ENCODE measurements around the gene FCHSD2. TPM values are rescaled to one million over a fixed set of nuclear protein-coding genes. Genes with fewer than 3 reads are reported as not detected.

Gene FCHSD2
- total RNA-seq, 6 experiments from 2014 or later, result 10.8 to 25.9 (median 17.8) TPM

GRCh38 chr11:73117071-73117470, 25.0 kb downstream of the FCHSD2 start:
- H3K4me1 ChIP-seq, result no peaks in the 10 kb centered on the region
- no peaks in the 10 kb centered on the region for H3K9me3 ChIP-seq
- DNase-seq (no peak), ATAC-seq (no peak)
- H3K4me3 ChIP-seq, result no peak overlapping the region
- no peak overlapping the region for H3K27ac ChIP-seq
- WGBS (ENCODE audit: insufficient coverage, low coverage, low lambda C conversion rate, missing lambda C conversion rate), result 60% methylated on average over 2 of the region's 2 CpGs
- intact Hi-C loops (cut with DNase I), result no loop called here
- H3K27me3 ChIP-seq, result no peaks in the 10 kb centered on the region
- no peaks in the 10 kb centered on the region for H3K36me3 ChIP-seq
- TF ChIP-seq CTCF (IDR thresholded peaks at IDR 0.05), result no peak
- TF ChIP-seq POLR2A (IDR thresholded peaks at IDR 0.05), result no peak

DNA sequence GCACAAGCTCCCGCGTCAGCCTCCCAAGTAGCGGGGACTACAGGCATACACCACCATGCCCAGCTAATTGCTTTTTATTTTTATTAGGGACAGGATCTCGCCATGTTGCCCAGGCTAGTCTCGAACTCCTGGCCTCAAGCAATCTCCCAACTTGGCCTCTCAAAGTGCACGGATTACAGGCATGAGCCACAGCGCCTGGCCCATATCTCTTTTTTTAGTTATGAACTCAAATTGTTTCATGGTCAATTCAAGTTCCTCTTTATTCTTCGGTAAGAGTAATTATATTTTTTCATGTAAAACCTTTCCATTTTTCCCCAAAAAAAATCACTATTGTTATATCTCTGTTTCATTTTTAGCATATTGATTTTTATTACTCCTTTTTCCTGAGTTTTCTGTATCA, 25.5 kb downstream of the FCHSD2 start:
- TF ChIP-seq CTCF (IDR thresholded peaks at IDR 0.05), result no peak
- no peak for TF ChIP-seq POLR2A (IDR thresholded peaks at IDR 0.05)
- no peak for DNase-seq
- H3K27me3 ChIP-seq, result no peaks in the 10 kb centered on the region
- intact Hi-C loops (cut with DNase I), result no loop called here
- no peaks in the 10 kb centered on the region for H3K9me3 ChIP-seq
- WGBS (ENCODE audit: insufficient coverage, low coverage, low lambda C conversion rate, missing lambda C conversion rate), result 81% methylated on average over 8 of the region's 8 CpGs
- ATAC-seq, result no peak
- H3K36me3 ChIP-seq, result no peaks in the 10 kb centered on the region
- no peaks in the 10 kb centered on the region for H3K4me1 ChIP-seq
- H3K4me3 ChIP-seq, result no peak overlapping the region
- no peak overlapping the region for H3K27ac ChIP-seq

GRCh38 chr11:73114835-73115220, 27.3 kb downstream of the FCHSD2 start:
- TF ChIP-seq POLR2A (IDR thresholded peaks at IDR 0.05) (no peak), CTCF (IDR thresholded peaks at IDR 0.05) (no peak)
- Histone ChIP-seq H3K27ac (no peak overlapping the region), H3K9me3 (no peaks in the 10 kb centered on the region), H3K27me3 (no peaks in the 10 kb centered on the region), H3K4me3 (no peak overlapping the region), H3K36me3 (no peaks in the 10 kb centered on the region), H3K4me1 (no peaks in the 10 kb centered on the region)
- intact Hi-C loops (cut with DNase I), result no loop called here
- no CpG with 5 or more reads among the region's 6 CpGs for WGBS (ENCODE audit: insufficient coverage, low coverage, low lambda C conversion rate, missing lambda C conversion rate)
- no peak for ATAC-seq
- no peak for DNase-seq

DNA sequence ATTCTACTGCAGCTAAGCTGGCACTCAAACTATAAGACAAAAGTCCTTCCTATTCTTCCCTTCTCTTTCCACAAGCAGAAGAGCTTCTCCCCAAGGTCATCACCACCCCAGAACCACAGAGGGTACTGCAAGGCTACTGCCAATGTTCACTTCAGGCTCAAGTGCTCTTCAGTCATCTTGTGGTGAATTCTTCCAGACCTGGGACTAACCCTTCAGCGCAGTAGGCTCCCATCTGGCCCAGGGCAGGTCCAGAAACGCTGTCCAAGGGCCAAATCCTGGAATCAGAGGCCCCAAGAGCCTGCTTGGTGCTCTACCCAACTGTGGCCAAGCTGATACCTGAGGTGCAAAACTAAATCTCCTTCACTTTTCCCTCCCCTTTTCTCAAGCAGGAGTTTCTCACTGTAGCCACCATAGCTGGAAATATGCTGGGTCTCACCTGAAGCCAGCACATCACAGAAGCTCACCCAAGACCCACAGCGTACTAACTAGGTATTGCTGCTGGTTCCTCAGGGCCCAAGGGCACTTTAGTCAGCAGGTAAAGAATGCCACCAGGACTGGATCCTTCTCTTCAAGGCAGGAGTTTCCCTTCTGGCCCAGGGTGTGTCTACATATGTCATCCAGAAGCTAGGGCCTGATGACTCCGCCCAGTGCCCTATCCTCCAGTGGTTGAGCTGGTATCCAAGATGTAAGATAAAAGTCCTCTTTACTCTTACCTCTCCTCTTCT, 27.8 kb downstream of the FCHSD2 start:
- no peak for DNase-seq
- no peaks in the 10 kb centered on the region for H3K9me3 ChIP-seq
- ATAC-seq, result no peak
- H3K4me1 ChIP-seq, result no peaks in the 10 kb centered on the region
- TF ChIP-seq POLR2A (IDR thresholded peaks at IDR 0.05) (no peak), CTCF (IDR thresholded peaks at IDR 0.05) (no peak)
- no peak overlapping the region for H3K27ac ChIP-seq
- H3K4me3 ChIP-seq, result no peak overlapping the region
- WGBS (ENCODE audit: insufficient coverage, low coverage, low lambda C conversion rate, missing lambda C conversion rate), result 100% methylated on average over 3 of the region's 4 CpGs
- intact Hi-C loops (cut with DNase I), result no loop called here
- H3K36me3 ChIP-seq, result no peaks in the 10 kb centered on the region
- H3K27me3 ChIP-seq, result no peaks in the 10 kb centered on the region
